SK-N-SH (cell line): ENCODE results near the gene ITGA6.

ENCODE experiments used
- CHD2 ChIP-seq: fragments of 150-350 bp; IDR thresholded peaks from 2 replicates; pipeline ENCODE4 v1.6.1; 2018; ENCODE audit warnings: low read length; ENCODE audit not compliant: partially characterized antibody
- EP300 ChIP-seq, 2 experiments: IDR thresholded peaks; 2 replicates each; pipeline versions ENCODE4 v1.4.0 to v1.6.1; 2012; ENCODE audit warnings: borderline replicate concordance in 1 of 2, low read depth in 1 of 2, low read length in 1 of 2
- IRF3 ChIP-seq: fragments of 150-350 bp; IDR thresholded peaks from 2 replicates; pipeline ENCODE4 v1.6.1; 2016; ENCODE audit warnings: mild to moderate bottlenecking, low read depth, low read length
- MAX ChIP-seq: IDR thresholded peaks from 2 replicates; pipeline ENCODE4 v1.4.0; 2012; ENCODE audit warnings: low read depth

- TF ChIP-seq EP300 (IDR thresholded peaks at IDR 0.05; ENCODE audit: borderline replicate concordance in 1 of 2, low read depth in 1 of 2, low read length in 1 of 2) (no peak), CHD2 (no peak), IRF3 (no peak), MAX (no peak)
Measured at GRCh38 chr2:172533687-172534086, 106.3 kb downstream of the ITGA6 start.
